ACHN (cell line): ENCODE data around the gene ERVK3-1.
A peak's percentile ranks its signal among the peaks of the same experiment; 100 is the strongest.

Experiments
- DNase-seq: peaks from one replicate; pipeline ENCODE4 v3.0.0-alpha.2; 2015
- in situ Hi-C: cut with HindIII; loops from 2 replicates; pipeline ENCODE4 v1.10.0; 2017; ENCODE audit warnings: low sequenced_read_pairs, low pct_ligation_motif_present, low pct_unique_long_range_greater_than_20kb

ERVK3-1 gene

DNA sequence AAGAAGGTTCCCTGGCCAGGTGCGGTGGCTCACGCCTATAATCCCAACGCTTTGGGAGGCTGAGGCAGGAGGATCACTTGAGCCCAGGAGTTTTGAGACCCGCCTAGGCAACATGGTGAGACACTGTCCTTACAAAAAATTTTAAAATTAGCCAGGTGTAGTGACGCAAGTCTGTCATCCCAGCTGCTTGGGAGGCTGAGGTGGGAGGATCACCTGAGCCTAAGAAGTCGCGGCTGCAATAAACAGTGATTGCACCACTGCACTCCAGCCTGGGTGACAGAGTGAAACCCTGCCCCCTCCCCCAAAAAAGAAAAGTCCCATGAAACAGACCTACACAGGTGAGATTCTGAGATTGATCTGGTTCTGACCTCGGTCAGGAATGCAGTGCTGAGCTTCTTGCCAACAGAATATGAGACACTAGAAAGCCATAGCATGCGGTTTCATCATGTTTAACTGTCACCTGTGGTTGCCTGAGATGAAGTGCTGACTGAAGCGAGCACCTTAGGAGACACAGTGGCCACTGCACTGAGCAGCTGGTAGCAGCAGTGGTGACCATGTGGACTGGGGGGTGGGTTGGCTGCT, 50.1 kb downstream of the ERVK3-1 start:
- DNase-seq, result no peak
- in situ Hi-C loops, result no loop called here

DNA sequence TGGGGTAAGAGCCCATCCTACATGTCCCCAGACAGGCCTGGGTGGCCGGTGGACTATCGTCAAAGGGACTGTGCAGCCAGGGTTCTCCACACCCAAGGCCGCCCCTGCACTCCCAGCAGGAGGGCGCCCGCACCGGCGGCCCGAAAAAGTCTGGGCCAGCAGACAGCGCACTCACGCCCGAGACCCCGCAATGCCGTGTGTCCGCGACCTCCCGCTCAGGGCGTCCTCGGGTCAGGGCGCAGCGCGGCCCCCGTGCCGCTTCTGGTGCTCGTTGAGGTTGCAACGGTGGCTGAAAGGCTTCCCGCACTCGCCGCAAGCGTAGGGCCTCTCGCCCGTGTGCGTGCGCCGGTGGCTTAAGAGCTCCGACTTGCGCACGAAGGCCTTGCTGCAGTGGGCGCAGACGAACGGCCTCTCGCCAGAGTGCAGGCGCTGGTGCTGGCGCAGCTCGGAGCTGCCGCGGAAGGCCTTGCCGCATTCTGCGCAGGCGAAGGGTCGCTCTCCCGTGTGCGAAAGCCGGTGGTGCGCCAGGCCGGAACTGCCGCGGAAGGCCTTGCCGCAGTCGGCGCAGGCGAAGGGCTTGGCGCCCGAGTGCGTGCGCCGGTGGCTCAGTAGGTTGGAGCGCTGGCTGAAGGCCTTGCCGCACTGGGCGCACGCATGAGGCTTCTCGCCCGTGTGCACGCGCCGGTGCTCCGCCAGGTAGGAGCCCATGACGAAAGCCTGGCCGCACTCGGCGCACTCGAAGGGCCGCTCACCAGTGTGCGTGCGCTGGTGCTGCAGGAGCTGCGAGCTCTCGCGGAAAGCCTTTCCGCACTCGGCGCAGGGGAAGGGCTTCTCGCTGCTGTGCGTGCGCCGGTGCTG, 51.0 kb downstream of the ERVK3-1 start:
- in situ Hi-C loops, result no loop called here
- no peak for DNase-seq

DNA sequence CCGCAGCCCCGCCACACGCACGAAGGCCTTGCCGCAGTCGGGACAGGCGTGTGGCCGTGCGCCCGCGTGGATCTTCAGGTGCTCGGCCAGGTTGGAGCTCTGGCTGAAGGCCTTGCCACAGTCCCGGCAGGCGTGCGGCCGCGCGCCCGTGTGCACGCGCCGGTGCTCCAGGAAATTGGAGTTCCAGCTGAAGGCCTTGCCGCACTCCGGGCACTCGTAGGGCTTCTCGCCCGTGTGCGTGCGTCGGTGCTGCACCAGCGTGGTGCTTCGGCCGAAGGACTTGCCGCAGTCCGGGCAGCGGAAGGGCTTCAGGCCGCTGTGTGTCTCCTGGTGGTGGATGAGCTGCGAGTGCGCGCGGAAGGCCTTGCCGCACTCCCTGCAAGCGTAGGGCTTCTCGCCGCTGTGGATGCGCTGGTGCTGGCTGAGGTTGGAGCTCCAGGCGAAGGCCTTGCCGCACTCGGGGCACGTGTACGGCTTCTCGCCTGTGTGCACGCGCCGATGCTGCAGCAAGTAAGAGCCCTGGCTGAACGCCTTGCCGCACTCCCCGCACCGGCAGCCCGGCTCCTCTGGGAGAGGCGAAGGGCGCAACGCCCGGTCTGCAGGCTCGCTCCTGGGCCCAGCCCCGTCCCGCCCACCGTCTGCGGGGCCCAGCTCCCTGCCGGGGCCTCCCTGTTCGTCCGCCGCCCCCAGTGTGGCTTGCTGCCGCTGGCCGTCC, 51.7 kb downstream of the ERVK3-1 start:
- DNase-seq, result no peak
- in situ Hi-C loops, result no loop called here

DNA sequence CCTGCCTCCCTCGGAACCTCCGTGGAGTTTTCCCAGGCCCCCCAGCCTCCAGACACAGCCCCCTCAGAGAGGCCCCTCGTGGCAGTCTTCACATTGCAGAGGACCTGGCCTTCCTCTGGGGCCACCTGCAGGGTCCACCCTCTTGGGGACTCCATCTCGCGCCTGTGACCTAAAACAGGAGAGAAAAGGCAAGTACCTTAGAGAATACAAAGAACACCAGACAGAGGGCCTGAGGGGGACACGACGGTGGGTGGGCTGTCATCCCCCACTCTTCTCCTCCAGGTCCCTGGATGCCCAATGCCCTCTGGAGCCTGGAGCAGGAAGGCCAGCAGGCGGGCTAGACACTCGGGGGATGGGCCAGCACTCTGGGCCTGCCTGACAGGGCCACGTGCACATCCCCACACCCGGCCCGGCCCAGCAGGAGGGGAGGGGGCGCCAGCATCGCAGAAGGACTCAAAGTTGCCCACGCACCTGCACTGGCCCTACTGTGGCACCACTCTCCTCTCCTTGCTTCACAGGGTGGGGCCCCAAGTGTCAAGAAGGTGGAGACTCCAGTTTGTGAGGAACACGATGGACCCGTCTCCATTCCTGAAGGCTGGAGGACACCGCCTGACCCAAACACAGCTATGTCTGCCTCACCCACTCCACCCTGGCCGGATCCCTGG, 52.4 kb downstream of the ERVK3-1 start:
- in situ Hi-C loops, result no loop called here
- no peak for DNase-seq

DNA sequence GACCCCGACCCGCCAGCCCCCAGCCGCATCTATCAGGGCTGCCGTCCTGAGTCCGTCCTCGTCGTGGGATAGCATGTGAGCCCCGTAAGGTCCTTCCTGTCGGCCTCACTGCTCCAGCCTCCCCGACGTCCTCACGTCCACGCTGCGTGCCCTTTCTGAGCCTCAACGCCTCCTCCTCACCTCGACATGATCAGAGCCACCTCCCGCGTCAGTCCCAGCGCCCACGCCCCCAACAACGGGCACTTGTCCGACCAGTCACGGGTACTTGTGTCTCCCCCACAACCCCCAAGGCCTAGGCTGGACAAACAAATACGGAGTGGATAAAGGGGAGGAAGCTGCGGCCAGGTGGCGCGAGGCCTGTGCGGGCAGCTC, 56.7 kb downstream of the ERVK3-1 start:
- in situ Hi-C loops, result no loop called here
- peak; percentile 38 for DNase-seq

DNA sequence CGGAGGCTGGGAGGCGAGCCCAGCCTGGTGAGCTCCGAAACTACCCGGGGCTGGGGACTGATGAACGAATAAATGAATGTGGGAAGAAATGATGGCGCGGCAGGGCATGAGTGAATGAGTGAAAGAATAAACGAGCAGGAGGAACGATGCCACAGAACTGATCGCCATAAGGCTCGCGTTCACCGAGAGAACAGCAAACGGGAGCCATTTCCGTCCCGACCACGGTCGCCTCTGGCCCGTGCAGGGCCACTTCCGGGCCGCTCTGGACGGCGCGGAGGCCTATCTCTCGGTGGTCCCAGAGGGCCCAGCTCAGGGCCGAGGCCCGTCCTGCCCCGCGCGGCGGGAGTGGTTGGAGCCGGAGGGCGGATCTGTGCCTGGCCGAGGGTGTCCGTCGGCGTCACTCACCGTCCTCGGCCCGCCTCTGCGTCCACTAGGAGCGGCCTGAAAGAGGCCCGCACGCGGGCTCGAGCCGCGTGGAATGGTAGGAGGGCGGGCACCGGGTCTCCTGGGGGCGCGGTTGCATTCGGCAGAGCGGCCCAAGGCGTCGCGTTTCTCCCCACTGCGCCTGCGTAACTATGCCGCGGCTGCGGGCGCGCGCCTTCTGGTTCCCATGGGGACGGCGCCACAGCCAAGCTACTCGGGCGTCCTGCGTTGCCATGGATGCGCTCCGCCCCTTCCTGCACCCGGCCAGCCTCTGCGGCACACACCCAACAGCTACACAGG, 57.3 kb downstream of the ERVK3-1 start, which contains the start of gene ZNF497:
Gene ZNF497 (minus strand): TSS at position 480 of the 723 bp plus-strand sequence. CDS start 5,116 bp downstream, outside the sequence.
- in situ Hi-C loops, result no loop called here
- peak; percentile 94 for DNase-seq

DNA sequence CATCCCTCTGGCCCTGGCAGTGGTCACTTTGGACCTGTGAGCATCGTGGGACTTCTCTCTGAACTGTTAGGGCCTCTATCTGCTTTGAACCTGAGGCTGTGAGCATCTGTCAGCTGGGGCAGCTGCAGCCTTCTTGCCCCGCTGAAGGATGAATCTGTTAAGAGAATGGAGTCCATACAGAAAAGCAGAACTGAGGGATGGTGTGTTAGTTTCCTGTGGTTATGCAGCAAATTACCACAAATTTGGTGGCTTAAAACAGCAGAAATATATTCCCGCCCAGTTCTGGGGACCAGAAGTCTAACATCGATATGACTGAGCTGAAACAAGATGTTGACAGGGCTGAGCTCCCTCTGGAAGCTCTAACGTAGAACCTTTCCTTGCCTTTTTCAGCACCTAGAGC, 59.0 kb downstream of the ERVK3-1 start:
- in situ Hi-C loops, result no loop called here

More for the DNA sequence above, 59.0 kb downstream of the ERVK3-1 start:
- no peak for DNase-seq
